PC-3 (cell line): Measurements from ENCODE around the gene BCAS3. TPM values are rescaled to one million over a fixed set of nuclear protein-coding genes. Genes with fewer than 3 reads are reported as not detected.

Experiments
- ATAC-seq: fragments of 200-7000 bp; cut with Tn5 transposase; 2 replicates; pipeline ENCODE4 v1.9.1; 2020; ENCODE audit warnings: mild to moderate bottlenecking, moderate library complexity
- BruUV-seq: library from RNA; stranded (reverse); fragments of 400-500 nt; replicated peaks from 2 replicates; lab custom pipeline; 2021; lab: Mats Ljungman, UMichigan
- CTCF ChIA-PET: fragments of 300-600 bp; sonication (Branson Sonifier 250); formaldehyde crosslinking; loops from one replicate; lab custom pipeline; 2022; ENCODE audit warnings: antibody characterized with exemption; lab: Charles Lee
- POLR2A ChIA-PET: fragments of 300-600 bp; sonication (Branson Sonifier 250); formaldehyde crosslinking; loops from one replicate; lab custom pipeline; 2022; ENCODE audit warnings: antibody characterized with exemption; ENCODE audit not compliant: unreplicated experiment; lab: Charles Lee
- DNase-seq: peaks from one replicate; pipeline ENCODE4 v3.0.0-alpha.2; 2015
- H2AFZ ChIP-seq: fragments of 300-600 bp; sonication (generic); 2 replicates; pipeline ENCODE4 v1.6.0; 2016; ENCODE audit warnings: antibody characterized with exemption, low read length
- H3F3A ChIP-seq: fragments of 300-600 bp; sonication (generic); one replicate; pipeline ENCODE4 v1.6.0; 2017; ENCODE audit warnings: antibody characterized with exemption, low read length, control low read depth, mild to moderate bottlenecking; ENCODE audit not compliant: unreplicated experiment
- H3K27ac ChIP-seq: fragments of 300-600 bp; sonication (generic); 2 replicates; pipeline ENCODE4 v1.5.1; 2016; ENCODE audit warnings: mild to moderate bottlenecking, low read length
- H3K27me3 ChIP-seq: fragments of 300-600 bp; sonication (generic); 2 replicates; pipeline ENCODE4 v1.6.1; 2016; ENCODE audit warnings: low read length, mixed read lengths
- H3K36me3 ChIP-seq: fragments of 300-600 bp; sonication (generic); 2 replicates; pipeline ENCODE4 v1.6.1; 2016; ENCODE audit warnings: low read depth, mixed run types, low read length, mixed read lengths
- H3K4me1 ChIP-seq: fragments of 300-600 bp; sonication (generic); 2 replicates; pipeline ENCODE4 v1.5.1; 2016; ENCODE audit warnings: low read length; ENCODE audit not compliant: insufficient read depth
- H3K4me2 ChIP-seq: fragments of 300-600 bp; sonication (generic); 2 replicates; pipeline ENCODE4 v1.6.0; 2016; ENCODE audit warnings: low read length
- H3K4me3 ChIP-seq: fragments of 300-600 bp; sonication (generic); 2 replicates; pipeline ENCODE4 v1.5.1; 2016; ENCODE audit warnings: mild to moderate bottlenecking, low read length, mixed read lengths
- H3K79me2 ChIP-seq: fragments of 300-600 bp; sonication (generic); 2 replicates; pipeline ENCODE4 v1.6.1; 2017; ENCODE audit warnings: low read length, mixed read lengths
- H3K9ac ChIP-seq: fragments of 300-600 bp; sonication (generic); 2 replicates; pipeline ENCODE4 v1.6.0; 2016; ENCODE audit warnings: mild to moderate bottlenecking, low read length
- H3K9me2 ChIP-seq: fragments of 300-600 bp; sonication (generic); replicated peaks from 2 replicates; pipeline ENCODE4 v1.6.1; 2016; ENCODE audit warnings: mixed run types, low read length, mixed read lengths
- H3K9me3 ChIP-seq: fragments of 300-600 bp; sonication (generic); 2 replicates; pipeline ENCODE4 v1.6.1; 2016; ENCODE audit warnings: low read length, mixed read lengths
- H4K20me1 ChIP-seq: fragments of 300-600 bp; sonication (generic); 2 replicates; pipeline ENCODE4 v1.6.1; 2016; ENCODE audit warnings: low read length, mixed read lengths
- EZH2 ChIP-seq: fragments of 300-600 bp; sonication (generic); IDR thresholded peaks from one replicate; pipeline ENCODE4 v1.6.1; 2017; ENCODE audit warnings: antibody characterized with exemption, mild to moderate bottlenecking, low read length; ENCODE audit not compliant: unreplicated experiment
- EZH2phosphoT487 ChIP-seq: fragments of 300-600 bp; sonication (generic); IDR thresholded peaks from 2 replicates; pipeline ENCODE4 v1.6.1; 2018; ENCODE audit warnings: mild to moderate bottlenecking, antibody characterized with exemption, low read length, borderline replicate concordance
- intact Hi-C: fragments of 100-400 bp; cut with micrococcal nuclease; formaldehyde crosslinking; loops from 2 replicates; pipeline ENCODE4 v1.9.0; 2023
- total RNA-seq: library from RNA; depleted of rRNA; stranded (reverse); fragments of >200 nt; gene quantifications from 2 replicates; pipeline ENCODE4 v1.2.3, GENCODE V29; 2014
- TF ChIP-seq, protein P1 (sequence below): fragments of 300-600 bp; sonication (generic); conservative IDR thresholded peaks from 2 replicates; pipeline ENCODE4 v1.5.1; 2017; ENCODE audit warnings: antibody characterized with exemption, low read depth, mild to moderate bottlenecking, low read length

Gene BCAS3
- total RNA-seq, 1 experiment from 2014 or later, result 25.9 TPM

- peak; percentile 30 for DNase-seq
- no peak overlapping the region for H2AFZ ChIP-seq
- CTCF ChIA-PET, result no interaction called here
Measured at GRCh38 chr17:61250335-61250890, 572.8 kb downstream of the BCAS3 start.

DNA sequence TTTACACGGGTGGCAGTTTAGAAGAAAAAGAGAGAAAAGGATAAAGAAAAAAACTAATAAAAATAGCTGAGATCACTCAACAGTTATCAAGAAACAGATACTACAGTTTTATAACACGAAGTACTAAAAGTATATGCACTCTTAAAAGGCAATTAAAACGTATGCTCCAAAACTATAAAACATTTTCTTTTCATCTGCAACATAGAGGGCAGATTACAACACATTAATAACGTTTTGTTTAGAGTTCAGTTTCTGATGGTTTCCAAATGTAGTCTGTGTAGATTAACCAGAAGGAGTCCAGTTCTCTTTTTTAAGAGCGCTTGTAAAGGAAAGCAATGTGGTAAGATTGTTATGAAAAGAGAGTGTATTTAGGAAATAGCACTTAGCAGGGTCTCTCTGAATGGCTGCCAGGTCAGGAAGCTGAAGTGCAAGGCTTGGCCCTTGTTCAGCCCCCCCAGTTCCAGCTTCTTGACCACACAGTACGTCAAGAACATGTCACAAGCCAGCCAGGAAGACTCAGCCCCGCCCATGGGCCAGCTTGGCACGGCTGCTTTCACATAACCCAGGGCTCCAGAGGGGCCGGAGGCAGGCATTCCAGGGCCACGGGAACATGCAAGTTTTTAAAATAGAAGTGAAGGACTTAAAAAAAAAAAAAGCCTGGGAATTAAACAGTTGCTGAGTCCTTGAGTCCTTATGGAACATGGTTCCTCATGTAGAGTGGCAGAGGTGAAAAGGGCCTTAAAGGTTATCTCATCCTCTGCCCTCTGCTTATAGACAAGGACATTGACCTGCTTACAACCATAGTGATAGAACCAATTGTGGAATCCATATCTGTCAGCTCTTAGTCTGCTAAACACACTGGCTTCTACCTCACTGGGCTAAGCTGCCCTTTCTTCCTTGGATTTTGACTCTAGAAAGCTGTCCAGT lies 574.6 kb downstream of the BCAS3 start:
- ChIA-PET CTCF (interaction anchor here (0.6 kb wide), 1 partner anchor 299 kb away, joined by 6 read pairs; no protein-coding TSS in a partner anchor), POLR2A (no interaction called here)
- no peaks in the 10 kb centered on the region for H3K9me2 ChIP-seq
- no peaks in the 10 kb centered on the region for H3F3A ChIP-seq
- no peak overlapping the region for H3K4me3 ChIP-seq
- no peak overlapping the region for H3K9ac ChIP-seq
- no peak for ATAC-seq
- no peaks in the 10 kb centered on the region for H3K27me3 ChIP-seq
- no peaks in the 10 kb centered on the region for H4K20me1 ChIP-seq
- no peak overlapping the region for H3K4me2 ChIP-seq
- H3K36me3 ChIP-seq, result no peaks in the 10 kb centered on the region
- no TSS peak for BruUV-seq
- H3K4me1 ChIP-seq, result peaks cover 14% of the 10 kb centered on the region
- H3K9me3 ChIP-seq, result no peaks in the 10 kb centered on the region
- intact Hi-C loops, result no loop called here
- H2AFZ ChIP-seq, result no peak overlapping the region
- no peak overlapping the region for H3K27ac ChIP-seq
- no peak for DNase-seq
- no peak for TF ChIP-seq EZH2
- TF ChIP-seq, protein P1, sequence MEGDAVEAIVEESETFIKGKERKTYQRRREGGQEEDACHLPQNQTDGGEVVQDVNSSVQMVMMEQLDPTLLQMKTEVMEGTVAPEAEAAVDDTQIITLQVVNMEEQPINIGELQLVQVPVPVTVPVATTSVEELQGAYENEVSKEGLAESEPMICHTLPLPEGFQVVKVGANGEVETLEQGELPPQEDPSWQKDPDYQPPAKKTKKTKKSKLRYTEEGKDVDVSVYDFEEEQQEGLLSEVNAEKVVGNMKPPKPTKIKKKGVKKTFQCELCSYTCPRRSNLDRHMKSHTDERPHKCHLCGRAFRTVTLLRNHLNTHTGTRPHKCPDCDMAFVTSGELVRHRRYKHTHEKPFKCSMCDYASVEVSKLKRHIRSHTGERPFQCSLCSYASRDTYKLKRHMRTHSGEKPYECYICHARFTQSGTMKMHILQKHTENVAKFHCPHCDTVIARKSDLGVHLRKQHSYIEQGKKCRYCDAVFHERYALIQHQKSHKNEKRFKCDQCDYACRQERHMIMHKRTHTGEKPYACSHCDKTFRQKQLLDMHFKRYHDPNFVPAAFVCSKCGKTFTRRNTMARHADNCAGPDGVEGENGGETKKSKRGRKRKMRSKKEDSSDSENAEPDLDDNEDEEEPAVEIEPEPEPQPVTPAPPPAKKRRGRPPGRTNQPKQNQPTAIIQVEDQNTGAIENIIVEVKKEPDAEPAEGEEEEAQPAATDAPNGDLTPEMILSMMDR, result no peak
- no peak for TF ChIP-seq EZH2phosphoT487
- no peaks in the 10 kb centered on the region for H3K79me2 ChIP-seq

More at GRCh38 chr17:61250335-61250890, 572.8 kb downstream of the BCAS3 start:
- Histone ChIP-seq H3K9me3 (no peaks in the 10 kb centered on the region), H3K27me3 (no peaks in the 10 kb centered on the region), H3F3A (no peaks in the 10 kb centered on the region), H3K9ac (no peak overlapping the region), H3K4me1 (peaks cover 14% of the 10 kb centered on the region), H3K9me2 (no peaks in the 10 kb centered on the region), H3K79me2 (no peaks in the 10 kb centered on the region), H3K36me3 (no peaks in the 10 kb centered on the region), H3K4me2 (no peak overlapping the region), H4K20me1 (no peaks in the 10 kb centered on the region), H3K4me3 (no peak overlapping the region), H3K27ac (no peak overlapping the region)
- no peak for TF ChIP-seq EZH2
- TF ChIP-seq, protein P1, result no peak
- no peak for TF ChIP-seq EZH2phosphoT487
- peak; percentile 69 for ATAC-seq
- POLR2A ChIA-PET, result no interaction called here
- no TSS peak for BruUV-seq
- intact Hi-C loops, result no loop called here
